C4-2B (cell line): ENCODE measurements around the gene MAVS.

Experiments
- ZFX ChIP-seq: fragments of 450-650 bp; IDR thresholded peaks from 2 replicates; pipeline ENCODE4 v1.6.1; 2017
- TF ChIP-seq, protein P1 (sequence below): fragments of 450-650 bp; conservative IDR thresholded peaks from 2 replicates; pipeline ENCODE4 v1.5.1; 2017; ENCODE audit warnings: mild to moderate bottlenecking

DNA sequence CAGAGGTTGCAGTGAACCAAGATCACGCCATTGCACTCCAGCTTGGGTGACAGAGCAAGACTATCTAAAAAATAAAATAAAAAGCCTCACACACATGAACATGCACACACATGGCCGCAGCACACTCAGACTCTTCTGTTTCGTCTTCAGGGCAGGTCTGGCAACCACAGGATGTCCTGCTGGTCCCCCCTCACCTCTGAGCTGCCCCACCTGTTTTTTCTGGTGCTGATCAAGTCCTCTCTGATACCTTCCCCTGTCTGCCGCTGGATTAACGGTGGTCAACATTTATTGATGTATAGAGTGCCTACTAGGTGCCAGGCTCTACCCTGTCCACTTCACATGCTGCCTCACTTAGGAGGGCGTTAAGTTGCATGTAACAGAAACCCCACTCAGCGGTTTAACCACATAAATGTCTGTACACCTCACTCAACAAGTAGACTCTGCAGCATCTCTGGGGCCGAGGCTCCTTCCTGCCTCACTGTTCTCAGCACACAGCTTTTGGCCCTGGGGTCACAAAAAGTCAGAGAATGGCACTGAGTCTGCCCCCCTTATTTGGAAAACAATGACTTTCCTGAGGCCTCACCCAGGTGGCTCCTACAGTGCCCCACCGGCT lies 30.8 kb upstream of the MAVS start:
- no peak for TF ChIP-seq ZFX
- TF ChIP-seq, protein P1, sequence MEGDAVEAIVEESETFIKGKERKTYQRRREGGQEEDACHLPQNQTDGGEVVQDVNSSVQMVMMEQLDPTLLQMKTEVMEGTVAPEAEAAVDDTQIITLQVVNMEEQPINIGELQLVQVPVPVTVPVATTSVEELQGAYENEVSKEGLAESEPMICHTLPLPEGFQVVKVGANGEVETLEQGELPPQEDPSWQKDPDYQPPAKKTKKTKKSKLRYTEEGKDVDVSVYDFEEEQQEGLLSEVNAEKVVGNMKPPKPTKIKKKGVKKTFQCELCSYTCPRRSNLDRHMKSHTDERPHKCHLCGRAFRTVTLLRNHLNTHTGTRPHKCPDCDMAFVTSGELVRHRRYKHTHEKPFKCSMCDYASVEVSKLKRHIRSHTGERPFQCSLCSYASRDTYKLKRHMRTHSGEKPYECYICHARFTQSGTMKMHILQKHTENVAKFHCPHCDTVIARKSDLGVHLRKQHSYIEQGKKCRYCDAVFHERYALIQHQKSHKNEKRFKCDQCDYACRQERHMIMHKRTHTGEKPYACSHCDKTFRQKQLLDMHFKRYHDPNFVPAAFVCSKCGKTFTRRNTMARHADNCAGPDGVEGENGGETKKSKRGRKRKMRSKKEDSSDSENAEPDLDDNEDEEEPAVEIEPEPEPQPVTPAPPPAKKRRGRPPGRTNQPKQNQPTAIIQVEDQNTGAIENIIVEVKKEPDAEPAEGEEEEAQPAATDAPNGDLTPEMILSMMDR: no peak
